CD4-positive, alpha-beta T cell treated with Interferon alpha-2 for 1 hour (primary cell): ENCODE measurements around the gene DTNBP1.

Experiments used
- DNase-seq, 2 donors: peaks; one replicate each; pipeline ENCODE4 v3.0.0-alpha.2; 2020 to 2022

The DTNBP1 gene

GRCh38 chr6:15588971-15589634, 73.7 kb downstream of the DTNBP1 start:
- no peak for DNase-seq

- DNase-seq = no peak
These were observed 76.3 kb downstream of the DTNBP1 start for GRCh38 chr6:15586503-15586902.

- no peak for DNase-seq
These were observed 77.0 kb downstream of the DTNBP1 start for GRCh38 chr6:15585760-15586214.

- no peak for DNase-seq
These were observed 80.3 kb downstream of the DTNBP1 start for GRCh38 chr6:15582499-15582898.

GRCh38 chr6:15581751-15582150, 81.1 kb downstream of the DTNBP1 start:
- no peak for DNase-seq

GRCh38 chr6:15580326-15580725, 82.5 kb downstream of the DTNBP1 start:
- no peak for DNase-seq

- no peak for DNase-seq
These were observed 84.0 kb downstream of the DTNBP1 start for GRCh38 chr6:15578716-15579391.

- no peak for DNase-seq
These were observed 85.2 kb downstream of the DTNBP1 start for GRCh38 chr6:15577550-15578171.

GRCh38 chr6:15577106-15577505, 85.7 kb downstream of the DTNBP1 start:
- no peak for DNase-seq

GRCh38 chr6:15575357-15576033, 87.3 kb downstream of the DTNBP1 start:
- no peak for DNase-seq

GRCh38 chr6:15574486-15574885, 88.3 kb downstream of the DTNBP1 start:
- DNase-seq = no peak

GRCh38 chr6:15574023-15574422, 88.8 kb downstream of the DTNBP1 start:
- DNase-seq = no peak

GRCh38 chr6:15573384-15573783, 89.4 kb downstream of the DTNBP1 start:
- DNase-seq = no peak

- DNase-seq = no peak
These were observed 90.4 kb downstream of the DTNBP1 start for GRCh38 chr6:15572296-15573016.

GRCh38 chr6:15570171-15570570, 92.7 kb downstream of the DTNBP1 start:
- DNase-seq = no peak

GRCh38 chr6:15569035-15569995, 93.5 kb downstream of the DTNBP1 start:
- no peak for DNase-seq

- DNase-seq = no peak
These were observed 99.9 kb downstream of the DTNBP1 start for GRCh38 chr6:15562977-15563376.

GRCh38 chr6:15561447-15562199, 101.2 kb downstream of the DTNBP1 start:
- DNase-seq = no peak

- no peak for DNase-seq
These were observed 102.1 kb downstream of the DTNBP1 start for GRCh38 chr6:15560713-15561112.

- no peak for DNase-seq
These were observed 105.7 kb downstream of the DTNBP1 start for GRCh38 chr6:15557174-15557573.

- DNase-seq = no peak
These were observed 106.1 kb downstream of the DTNBP1 start for GRCh38 chr6:15556711-15557110.
